ENCODE measurements around the gene ZCWPW1. TPM values are rescaled to one million over a fixed set of nuclear protein-coding genes. Genes with fewer than 3 reads are reported as not detected.
A peak's percentile ranks its signal among the peaks of the same experiment; 100 is the strongest.

ZCWPW1 gene
- total RNA-seq, 3 donors from 2014 or later (not counting 1 experiment from before 2014, with no cell fraction given), result 5.6 to 7.8 (median 7.2) TPM

- Histone ChIP-seq H3K9me3 (ENCODE audit: control insufficient read depth, insufficient read depth, low read length) (no peaks in the 10 kb centered on the region), H3K4me3 (ENCODE audit: low read length) (no peak overlapping the region), H3K36me3 (ENCODE audit: control insufficient read depth, insufficient read depth, low read length) (peaks cover 60% of the 10 kb centered on the region), H3K27ac (ENCODE audit: low read length) (no peak overlapping the region), H3K4me1 (ENCODE audit: control insufficient read depth, insufficient read depth, low read length) (peaks cover 46% of the 10 kb centered on the region), H3K27me3 (ENCODE audit: control insufficient read depth, insufficient read depth, low read length) (no peaks in the 10 kb centered on the region)
- H3K4me1 Mint-ChIP-seq, result peaks cover 18 to 47% of the 10 kb centered on the region in 2 donors
- no peak for ATAC-seq
- WGBS (ENCODE audit: insufficient coverage), result 94% methylated on average over 16 of the region's 16 CpGs
- intact Hi-C loops (cut with micrococcal nuclease), result loop anchor here (10.0 kb wide), 2 partner anchors 223 to 383 kb away; partner anchors contain the start of genes GIGYF1 and SLC12A9
- H3K27ac Mint-ChIP-seq, result peak overlapping the region; percentile 62 to 63
- H3K36me3 Mint-ChIP-seq, result no peaks in the 10 kb centered on the region
- no peak overlapping the region for H3K4me3 Mint-ChIP-seq
- no peak for TF ChIP-seq CTCF (IDR thresholded peaks at IDR 0.05)
- H3K27me3 Mint-ChIP-seq (ENCODE audit: low read depth in 2 of 2), result no peaks in the 10 kb centered on the region
- no peaks in the 10 kb centered on the region for H3K9me3 Mint-ChIP-seq
- DNase-seq, result no peak
Observed at GRCh38 chr7:100472121-100472851, 43.8 kb upstream of the ZCWPW1 start.

GRCh38 chr7:100471021-100471420 lies 42.5 kb upstream of the ZCWPW1 start:
- DNase-seq, result no peak
- Mint-ChIP-seq H3K9me3 (no peaks in the 10 kb centered on the region), H3K4me1 (peaks cover 10 to 43% of the 10 kb centered on the region in 2 donors), H3K4me3 (no peak overlapping the region), H3K27ac (no peak overlapping the region), H3K36me3 (no peaks in the 10 kb centered on the region), H3K27me3 (ENCODE audit: low read depth in 2 of 2) (no peaks in the 10 kb centered on the region)
- no peak for ATAC-seq
- Histone ChIP-seq H3K4me3 (ENCODE audit: low read length) (no peak overlapping the region), H3K36me3 (ENCODE audit: control insufficient read depth, insufficient read depth, low read length) (peaks cover 61% of the 10 kb centered on the region), H3K27ac (ENCODE audit: low read length) (no peak overlapping the region), H3K27me3 (ENCODE audit: control insufficient read depth, insufficient read depth, low read length) (no peaks in the 10 kb centered on the region), H3K9me3 (ENCODE audit: control insufficient read depth, insufficient read depth, low read length) (no peaks in the 10 kb centered on the region), H3K4me1 (ENCODE audit: control insufficient read depth, insufficient read depth, low read length) (peaks cover 33% of the 10 kb centered on the region)
- TF ChIP-seq CTCF (IDR thresholded peaks at IDR 0.05), result no peak
- intact Hi-C loops (cut with micrococcal nuclease), result loop anchor here (10.0 kb wide), 2 partner anchors 224 to 384 kb away; partner anchors contain the start of genes GIGYF1 and SLC12A9
- WGBS (ENCODE audit: insufficient coverage), result 57% methylated on average over 4 of the region's 4 CpGs

- Histone ChIP-seq H3K36me3 (ENCODE audit: control insufficient read depth, insufficient read depth, low read length) (peaks cover 59% of the 10 kb centered on the region), H3K27ac (ENCODE audit: low read length) (no peak overlapping the region), H3K27me3 (ENCODE audit: control insufficient read depth, insufficient read depth, low read length) (no peaks in the 10 kb centered on the region), H3K4me3 (ENCODE audit: low read length) (no peak overlapping the region), H3K9me3 (ENCODE audit: control insufficient read depth, insufficient read depth, low read length) (no peaks in the 10 kb centered on the region), H3K4me1 (ENCODE audit: control insufficient read depth, insufficient read depth, low read length) (peaks cover 26% of the 10 kb centered on the region)
- DNase-seq (peak; percentile 84 to 91), ATAC-seq (peak; percentile 91 to 98 (median 94))
- peak; percentile 86 for TF ChIP-seq CTCF (IDR thresholded peaks at IDR 0.05)
- intact Hi-C loops (cut with micrococcal nuclease), result loop anchor here (1.0 to 10.0 kb wide), 4 partner anchors 90 to 385 kb away; partner anchors contain the start of genes GIGYF1 and SLC12A9
- 34% methylated on average over 13 of the region's 13 CpGs for WGBS (ENCODE audit: insufficient coverage)
- Mint-ChIP-seq H3K4me1 (peaks cover 0 to 34% of the 10 kb centered on the region in 2 donors), H3K4me3 (no peak overlapping the region), H3K9me3 (no peaks in the 10 kb centered on the region), H3K27me3 (ENCODE audit: low read depth in 2 of 2) (no peaks in the 10 kb centered on the region), H3K36me3 (no peaks in the 10 kb centered on the region), H3K27ac (peak overlapping the region in 1 of 2 donors; percentile 18)
Observed at GRCh38 chr7:100469227-100470044, 40.9 kb upstream of the ZCWPW1 start.

Data from natural killer cell (primary cell).